SU-DHL-6 (cell line): ENCODE data around the gene LNX1.

Source experiments
- CTCF ChIP-seq: fragments of 200-600 bp; sonication (generic); IDR thresholded peaks from one replicate; pipeline ENCODE4 v1.5.1; 2017; ENCODE audit warnings: antibody characterized with exemption, mild to moderate bottlenecking, low read length, moderate library complexity; ENCODE audit not compliant: insufficient read depth, poor library complexity, severe bottlenecking
- EZH2phosphoT487 ChIP-seq: fragments of 200-600 bp; sonication (generic), shearing (Covaris generic); conservative IDR thresholded peaks from 2 replicates; pipeline ENCODE4 v1.6.1; 2018; ENCODE audit warnings: mild to moderate bottlenecking, antibody characterized with exemption, low read length, moderate library complexity, mixed read lengths

DNA sequence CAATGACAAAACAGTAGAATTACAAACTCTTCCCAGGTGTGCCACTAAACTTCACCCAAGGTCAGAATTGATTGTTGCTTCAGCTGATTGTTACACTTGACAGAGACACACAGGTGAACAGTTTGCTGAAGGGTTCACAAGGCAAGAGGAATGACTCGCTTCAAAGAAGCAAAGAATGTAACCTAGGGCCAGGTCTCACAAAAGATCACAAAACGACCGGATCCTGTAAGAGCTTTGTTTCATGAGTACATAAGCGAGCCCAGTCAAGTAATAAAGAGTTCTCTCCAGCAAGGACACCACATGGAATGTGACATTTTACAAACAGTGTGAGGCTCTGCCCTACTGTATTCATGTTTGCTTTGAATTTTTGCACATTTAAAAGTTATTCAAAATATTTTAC, 9.1 kb downstream of the LNX1 start:
- TF ChIP-seq CTCF (no peak), EZH2phosphoT487 (no peak)
